ENCODE results near the gene HECTD2. TPM values are rescaled to one million over a fixed set of nuclear protein-coding genes. Genes with fewer than 3 reads are reported as not detected.
"Not testable (repeated sequence)": the region's sequence is repeated elsewhere in the genome, so short reads cannot be mapped to it uniquely, and the experiment has no call there.

The HECTD2 gene
- total RNA-seq, 3 donors from 2014 or later = 4.9 to 15.9 (median 5.5) TPM

GRCh38 chr10:91389636-91390512 lies 20.3 kb upstream of the HECTD2 start:
- no peak for TF ChIP-seq CTCF (IDR thresholded peaks at IDR 0.05)
- no peaks in the 10 kb centered on the region for H3K9me3 ChIP-seq
- no peak overlapping the region for H3K4me3 ChIP-seq
- intact Hi-C loops (cut with DNase I, micrococcal nuclease) = loop anchor here in 1 of 2 donors (10.0 kb wide), 1 partner anchor 245 kb away; the partner anchor contains the start of gene PPP1R3C
- ATAC-seq (peak; percentile 89), DNase-seq (peak in 1 of 3 donors; percentile 51)
- no peaks in the 10 kb centered on the region for H3K36me3 ChIP-seq (ENCODE audit: low read depth)
- peaks cover 5% of the 10 kb centered on the region for H3K4me1 ChIP-seq (ENCODE audit: low read depth)

GRCh38 chr10:91390513-91390825 lies 19.7 kb upstream of the HECTD2 start:
- H3K4me1 ChIP-seq (ENCODE audit: low read depth); DNase-seq; H3K9me3 ChIP-seq; H3K36me3 ChIP-seq (ENCODE audit: low read depth); H3K4me3 ChIP-seq; ATAC-seq: not testable (repeated sequence)
- intact Hi-C loops (cut with DNase I, micrococcal nuclease) = loop anchor here in 1 of 2 donors (10.0 kb wide), 1 partner anchor 244 kb away; the partner anchor contains the start of gene PPP1R3C

- intact Hi-C loops (cut with DNase I, micrococcal nuclease) = loop anchor here in 1 of 2 donors (10.0 kb wide), 1 partner anchor 243 kb away; the partner anchor contains the start of gene PPP1R3C
- H3K9me3 ChIP-seq = no peaks in the 10 kb centered on the region
- ATAC-seq = no peak
- TF ChIP-seq CTCF (IDR thresholded peaks at IDR 0.05) = no peak
- peaks cover 5% of the 10 kb centered on the region for H3K4me1 ChIP-seq (ENCODE audit: low read depth)
- DNase-seq = no peak
- H3K36me3 ChIP-seq (ENCODE audit: low read depth) = no peaks in the 10 kb centered on the region
- no peak overlapping the region for H3K4me3 ChIP-seq
These were observed 18.2 kb upstream of the HECTD2 start for GRCh38 chr10:91391920-91392319.

GRCh38 chr10:91406322-91406721 lies 3.8 kb upstream of the HECTD2 start:
- DNase-seq (no peak), ATAC-seq (no peak)
- H3K4me3 ChIP-seq = no peak overlapping the region
- H3K36me3 ChIP-seq (ENCODE audit: low read depth) = no peaks in the 10 kb centered on the region
- H3K4me1 ChIP-seq (ENCODE audit: low read depth) = peaks cover 3% of the 10 kb centered on the region
- intact Hi-C loops (cut with DNase I, micrococcal nuclease) = no loop called here
- no peaks in the 10 kb centered on the region for H3K9me3 ChIP-seq
- TF ChIP-seq CTCF (IDR thresholded peaks at IDR 0.05) = no peak

- intact Hi-C loops (cut with DNase I, micrococcal nuclease) = no loop called here
- H3K4me1 ChIP-seq (ENCODE audit: low read depth) = peaks cover 3% of the 10 kb centered on the region
- ATAC-seq (peak; percentile 80), DNase-seq (peak; percentile 78 to 82 (median 82))
- H3K4me3 ChIP-seq = peak overlapping the region; percentile 52
- no peaks in the 10 kb centered on the region for H3K36me3 ChIP-seq (ENCODE audit: low read depth)
- no peak for TF ChIP-seq CTCF (IDR thresholded peaks at IDR 0.05)
- no peaks in the 10 kb centered on the region for H3K9me3 ChIP-seq
These were observed 875 bp upstream of the HECTD2 start for GRCh38 chr10:91409069-91409868.
